ENCODE measurements around the gene TEX48. TPM values are rescaled to one million over a fixed set of nuclear protein-coding genes. Genes with fewer than 3 reads are reported as not detected.
A peak's percentile ranks its signal among the peaks of the same experiment; 100 is the strongest.

TEX48 gene
- total RNA-seq, 1 donor from 2014 or later, result not detected

GRCh38 chr9:114680259-114681001 is 1.6 kb downstream of the TEX48 start:
- H3K4me3 ChIP-seq (ENCODE audit: low read depth, low read length), result no peak overlapping the region
- no peak for DNase-seq (ENCODE audit: low read depth)
- TF ChIP-seq CTCF (conservative IDR thresholded peaks at IDR 0.05; ENCODE audit: low read depth, low read length), result no peak

GRCh38 chr9:114678795-114679194 is 3.2 kb downstream of the TEX48 start:
- no peak for DNase-seq (ENCODE audit: low read depth)
- no peak for TF ChIP-seq CTCF (conservative IDR thresholded peaks at IDR 0.05; ENCODE audit: low read depth, low read length)
- H3K4me3 ChIP-seq (ENCODE audit: low read depth, low read length), result no peak overlapping the region

- H3K4me3 ChIP-seq (ENCODE audit: low read depth, low read length), result no peak overlapping the region
- no peak for TF ChIP-seq CTCF (conservative IDR thresholded peaks at IDR 0.05; ENCODE audit: low read depth, low read length)
- DNase-seq (ENCODE audit: low read depth), result no peak
Observed at GRCh38 chr9:114678130-114678529, 3.9 kb downstream of the TEX48 start.

- no peak for TF ChIP-seq CTCF (conservative IDR thresholded peaks at IDR 0.05; ENCODE audit: low read depth, low read length)
- H3K4me3 ChIP-seq (ENCODE audit: low read depth, low read length), result no peak overlapping the region
- DNase-seq (ENCODE audit: low read depth), result peak; percentile 92
Observed at GRCh38 chr9:114677418-114677817, 4.6 kb downstream of the TEX48 start.

GRCh38 chr9:114676901-114677300 is 5.1 kb downstream of the TEX48 start:
- no peak for TF ChIP-seq CTCF (conservative IDR thresholded peaks at IDR 0.05; ENCODE audit: low read depth, low read length)
- no peak overlapping the region for H3K4me3 ChIP-seq (ENCODE audit: low read depth, low read length)
- no peak for DNase-seq (ENCODE audit: low read depth)

- no peak overlapping the region for H3K4me3 ChIP-seq (ENCODE audit: low read depth, low read length)
- no peak for DNase-seq (ENCODE audit: low read depth)
- TF ChIP-seq CTCF (conservative IDR thresholded peaks at IDR 0.05; ENCODE audit: low read depth, low read length), result peak; percentile 16
Observed at GRCh38 chr9:114674798-114675540, 7.0 kb downstream of the TEX48 start.

Data from epithelial cell of proximal tubule (primary cell).